Measurements from ENCODE around the gene TNFSF4.
"Not testable (repeated sequence)": the region's sequence is repeated elsewhere in the genome, so short reads cannot be mapped to it uniquely, and the experiment has no call there.

Gene TNFSF4

GRCh38 chr1:173234434-173234833 is 27.3 kb upstream of the TNFSF4 start:
- not testable (repeated sequence) for H3K4me1 ChIP-seq (ENCODE audit: control insufficient read depth, low read depth, low read length); H3K9me3 ChIP-seq (ENCODE audit: control insufficient read depth, low read depth, low read length); H3K36me3 ChIP-seq (ENCODE audit: control insufficient read depth, low read depth, low read length); H3K9ac ChIP-seq (ENCODE audit: low read length); H3K27me3 ChIP-seq (ENCODE audit: control insufficient read depth, insufficient read depth, low read length); H3K27ac ChIP-seq (ENCODE audit: low read length); H3K4me3 ChIP-seq (ENCODE audit: low read length)

- not testable (repeated sequence) for H3K27me3 ChIP-seq (ENCODE audit: control insufficient read depth, insufficient read depth, low read length); H3K4me1 ChIP-seq (ENCODE audit: control insufficient read depth, low read depth, low read length); H3K9ac ChIP-seq (ENCODE audit: low read length); H3K36me3 ChIP-seq (ENCODE audit: control insufficient read depth, low read depth, low read length); H3K27ac ChIP-seq (ENCODE audit: low read length); H3K4me3 ChIP-seq (ENCODE audit: low read length); H3K9me3 ChIP-seq (ENCODE audit: control insufficient read depth, low read depth, low read length)
Observed at GRCh38 chr1:173229031-173229430, 21.9 kb upstream of the TNFSF4 start.

DNA sequence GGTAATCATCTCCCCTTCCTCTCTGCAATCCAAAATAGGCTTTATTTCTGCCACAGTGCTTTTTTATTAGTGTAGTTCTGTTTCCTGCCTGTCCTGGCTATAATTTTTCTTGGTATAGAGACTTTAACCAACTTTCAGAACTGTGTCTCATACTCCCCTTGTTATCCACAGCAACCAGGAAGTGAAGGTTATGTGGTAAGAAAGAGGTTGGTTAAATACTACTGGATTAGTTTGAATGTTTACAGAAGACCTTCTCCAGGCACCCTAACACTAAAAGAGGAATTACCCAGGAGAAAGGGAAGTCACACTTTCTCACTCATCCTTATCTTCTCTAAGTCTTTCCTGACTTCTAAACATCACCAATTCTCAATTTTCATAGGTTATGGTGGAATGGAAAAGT is 17.8 kb upstream of the TNFSF4 start:
- no peak overlapping the region for H3K4me3 ChIP-seq (ENCODE audit: low read length)
- no peaks in the 10 kb centered on the region for H3K4me1 ChIP-seq (ENCODE audit: control insufficient read depth, low read depth, low read length)
- H3K27ac ChIP-seq (ENCODE audit: low read length): no peak overlapping the region
- no peaks in the 10 kb centered on the region for H3K9me3 ChIP-seq (ENCODE audit: control insufficient read depth, low read depth, low read length)
- H3K36me3 ChIP-seq (ENCODE audit: control insufficient read depth, low read depth, low read length): no peaks in the 10 kb centered on the region
- no peak overlapping the region for H3K9ac ChIP-seq (ENCODE audit: low read length)
- no peaks in the 10 kb centered on the region for H3K27me3 ChIP-seq (ENCODE audit: control insufficient read depth, insufficient read depth, low read length)

DNA sequence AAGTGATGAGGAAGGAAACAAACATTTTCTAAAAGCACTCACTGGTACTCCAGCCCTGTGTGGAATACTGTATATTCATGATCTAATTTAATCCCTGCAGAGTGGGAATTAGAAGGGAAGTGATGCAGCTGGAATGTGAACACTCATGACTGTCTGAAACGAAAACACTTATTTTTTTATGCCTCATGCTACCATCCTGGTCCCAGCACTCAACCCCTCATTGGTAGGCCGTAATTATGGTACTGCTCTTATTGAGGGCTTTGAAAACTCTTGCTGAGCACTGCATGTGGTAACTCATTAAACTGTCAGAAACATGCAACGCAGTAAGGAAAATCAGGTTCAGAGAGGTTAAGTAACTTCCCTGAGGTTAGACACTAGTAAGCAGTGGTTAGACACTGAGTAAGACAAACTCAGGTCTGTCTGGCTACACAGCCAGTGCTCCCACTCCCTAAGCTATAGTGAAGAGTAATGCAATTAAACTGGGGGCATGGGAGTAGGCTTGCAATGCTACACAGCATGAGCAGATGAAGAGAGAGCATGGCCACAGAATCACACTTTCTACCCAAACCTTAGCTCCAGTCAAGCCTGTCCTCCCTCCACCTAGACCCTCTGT is 17.3 kb upstream of the TNFSF4 start:
- Histone ChIP-seq H3K9ac (ENCODE audit: low read length) (no peak overlapping the region), H3K27me3 (ENCODE audit: control insufficient read depth, insufficient read depth, low read length) (no peaks in the 10 kb centered on the region), H3K4me3 (ENCODE audit: low read length) (no peak overlapping the region), H3K9me3 (ENCODE audit: control insufficient read depth, low read depth, low read length) (no peaks in the 10 kb centered on the region), H3K36me3 (ENCODE audit: control insufficient read depth, low read depth, low read length) (no peaks in the 10 kb centered on the region), H3K27ac (ENCODE audit: low read length) (no peak overlapping the region), H3K4me1 (ENCODE audit: control insufficient read depth, low read depth, low read length) (no peaks in the 10 kb centered on the region)

DNA sequence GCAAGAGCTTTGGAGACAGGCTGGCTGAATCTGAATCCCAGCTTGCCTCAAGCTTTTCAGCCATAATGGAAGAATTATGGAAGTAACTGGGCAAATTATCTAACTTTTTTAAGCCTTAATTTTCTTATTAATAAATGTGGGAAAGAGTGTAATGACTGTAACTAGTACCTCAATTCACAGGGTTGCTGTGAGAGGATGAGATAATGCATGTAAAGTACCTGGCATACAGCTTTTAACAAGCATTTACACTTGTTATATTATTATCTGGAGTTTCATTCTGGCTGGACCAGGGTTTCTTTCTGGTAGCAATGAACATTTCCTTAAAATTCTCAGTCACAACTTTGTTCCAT is 15.9 kb upstream of the TNFSF4 start:
- H3K9ac ChIP-seq (ENCODE audit: low read length): no peak overlapping the region
- H3K4me3 ChIP-seq (ENCODE audit: low read length): no peak overlapping the region

GRCh38 chr1:173222149-173223030 is 15.3 kb upstream of the TNFSF4 start:
- Histone ChIP-seq H3K4me1 (ENCODE audit: control insufficient read depth, low read depth, low read length) (no peaks in the 10 kb centered on the region), H3K27ac (ENCODE audit: low read length) (no peak overlapping the region), H3K36me3 (ENCODE audit: control insufficient read depth, low read depth, low read length) (no peaks in the 10 kb centered on the region), H3K4me3 (ENCODE audit: low read length) (no peak overlapping the region), H3K9me3 (ENCODE audit: control insufficient read depth, low read depth, low read length) (no peaks in the 10 kb centered on the region), H3K27me3 (ENCODE audit: control insufficient read depth, insufficient read depth, low read length) (no peaks in the 10 kb centered on the region), H3K9ac (ENCODE audit: low read length) (no peak overlapping the region)

More for the DNA sequence above, 15.9 kb upstream of the TNFSF4 start:
- Histone ChIP-seq H3K27ac (ENCODE audit: low read length) (no peak overlapping the region), H3K9me3 (ENCODE audit: control insufficient read depth, low read depth, low read length) (no peaks in the 10 kb centered on the region), H3K27me3 (ENCODE audit: control insufficient read depth, insufficient read depth, low read length) (no peaks in the 10 kb centered on the region), H3K4me1 (ENCODE audit: control insufficient read depth, low read depth, low read length) (no peaks in the 10 kb centered on the region), H3K36me3 (ENCODE audit: control insufficient read depth, low read depth, low read length) (no peaks in the 10 kb centered on the region)

GRCh38 chr1:173220157-173220556 is 13.0 kb upstream of the TNFSF4 start:
- H3K4me1 ChIP-seq (ENCODE audit: control insufficient read depth, low read depth, low read length): no peaks in the 10 kb centered on the region
- no peaks in the 10 kb centered on the region for H3K36me3 ChIP-seq (ENCODE audit: control insufficient read depth, low read depth, low read length)
- H3K9me3 ChIP-seq (ENCODE audit: control insufficient read depth, low read depth, low read length): no peaks in the 10 kb centered on the region
- H3K4me3 ChIP-seq (ENCODE audit: low read length): no peak overlapping the region
- no peaks in the 10 kb centered on the region for H3K27me3 ChIP-seq (ENCODE audit: control insufficient read depth, insufficient read depth, low read length)
- H3K9ac ChIP-seq (ENCODE audit: low read length): no peak overlapping the region
- no peak overlapping the region for H3K27ac ChIP-seq (ENCODE audit: low read length)

DNA sequence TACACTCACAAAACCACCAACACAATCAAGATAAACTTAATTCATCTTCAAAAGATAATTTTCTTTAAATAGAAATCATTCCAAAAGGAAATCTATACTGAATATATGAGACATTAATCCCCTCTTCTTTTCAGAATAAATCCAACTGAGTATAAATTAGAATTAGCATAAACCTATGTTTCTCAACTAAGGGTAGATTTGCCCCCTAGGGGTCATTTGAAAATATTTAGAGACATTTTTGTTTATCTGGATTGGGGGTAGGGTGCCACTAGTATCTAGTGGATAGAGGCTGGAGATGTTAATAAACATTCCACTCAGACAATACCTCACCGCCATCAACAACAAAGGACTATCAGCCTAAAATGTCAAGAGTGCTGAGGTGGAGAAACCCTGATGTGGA is 6.5 kb upstream of the TNFSF4 start:
- H3K4me3 ChIP-seq (ENCODE audit: low read length): no peak overlapping the region
- H3K9ac ChIP-seq (ENCODE audit: low read length): no peak overlapping the region
- no peak overlapping the region for H3K27ac ChIP-seq (ENCODE audit: low read length)
- H3K4me1 ChIP-seq (ENCODE audit: control insufficient read depth, low read depth, low read length): peaks cover 4% of the 10 kb centered on the region
- no peaks in the 10 kb centered on the region for H3K36me3 ChIP-seq (ENCODE audit: control insufficient read depth, low read depth, low read length)
- H3K27me3 ChIP-seq (ENCODE audit: control insufficient read depth, insufficient read depth, low read length): peaks cover 37% of the 10 kb centered on the region
- no peaks in the 10 kb centered on the region for H3K9me3 ChIP-seq (ENCODE audit: control insufficient read depth, low read depth, low read length)

DNA sequence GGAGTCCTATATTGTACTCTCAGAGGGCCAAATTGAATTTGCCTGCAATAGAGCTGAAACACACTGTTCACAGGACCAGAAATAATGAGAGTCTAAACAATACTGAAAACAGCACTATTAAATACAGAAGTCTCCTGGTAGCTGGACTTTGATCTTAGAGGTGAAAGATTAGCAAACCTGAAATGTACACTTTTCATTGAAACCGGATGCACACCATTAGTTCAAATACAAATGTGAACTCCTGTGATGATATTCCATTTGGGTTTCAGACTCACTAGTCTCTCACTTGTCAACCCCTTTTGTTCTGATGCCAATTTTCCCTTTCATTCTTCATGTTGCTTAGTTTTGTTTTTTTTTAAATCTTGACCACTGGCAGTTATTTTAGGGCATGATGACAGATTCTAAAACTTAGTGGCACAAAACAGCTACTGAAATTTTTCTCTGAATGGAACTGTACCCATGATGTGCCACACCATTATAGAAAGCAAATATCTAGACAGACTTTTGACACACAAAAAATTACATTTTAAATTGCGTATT is 5.9 kb upstream of the TNFSF4 start:
- Histone ChIP-seq H3K36me3 (ENCODE audit: control insufficient read depth, low read depth, low read length) (no peaks in the 10 kb centered on the region), H3K9ac (ENCODE audit: low read length) (no peak overlapping the region), H3K4me1 (ENCODE audit: control insufficient read depth, low read depth, low read length) (peaks cover 4% of the 10 kb centered on the region), H3K27ac (ENCODE audit: low read length) (no peak overlapping the region), H3K27me3 (ENCODE audit: control insufficient read depth, insufficient read depth, low read length) (peaks cover 37% of the 10 kb centered on the region), H3K9me3 (ENCODE audit: control insufficient read depth, low read depth, low read length) (no peaks in the 10 kb centered on the region), H3K4me3 (ENCODE audit: low read length) (no peak overlapping the region)

DNA sequence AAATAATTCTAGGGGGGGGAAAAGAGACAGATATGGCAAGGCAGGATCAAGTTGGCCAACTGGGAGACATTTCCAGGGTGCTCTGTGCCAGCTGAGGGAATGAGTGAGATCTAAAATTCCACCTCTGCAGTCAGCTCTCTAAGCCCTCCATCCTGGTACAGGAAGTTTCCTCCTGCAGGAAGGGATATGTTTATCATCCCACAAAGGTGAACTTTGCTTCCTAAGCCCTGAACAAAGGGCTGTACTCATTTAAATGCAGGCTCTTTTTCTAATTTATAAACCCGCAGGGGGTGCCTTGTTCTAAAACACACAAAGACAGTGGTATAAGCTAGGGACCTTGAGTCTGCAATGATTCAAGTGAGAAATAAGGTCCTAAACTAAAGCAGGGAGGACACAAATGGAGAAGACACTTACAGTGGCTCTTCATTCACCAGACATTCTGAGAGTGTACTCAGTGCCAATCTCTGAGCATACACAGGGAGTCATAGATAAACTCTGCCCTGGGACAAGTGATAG is 3.6 kb upstream of the TNFSF4 start:
- H3K9me3 ChIP-seq (ENCODE audit: control insufficient read depth, low read depth, low read length): no peaks in the 10 kb centered on the region
- H3K27me3 ChIP-seq (ENCODE audit: control insufficient read depth, insufficient read depth, low read length): peaks cover 37% of the 10 kb centered on the region
- peaks cover 4% of the 10 kb centered on the region for H3K4me1 ChIP-seq (ENCODE audit: control insufficient read depth, low read depth, low read length)
- H3K4me3 ChIP-seq (ENCODE audit: low read length): no peak overlapping the region
- H3K9ac ChIP-seq (ENCODE audit: low read length): no peak overlapping the region
- H3K36me3 ChIP-seq (ENCODE audit: control insufficient read depth, low read depth, low read length): no peaks in the 10 kb centered on the region
- no peak overlapping the region for H3K27ac ChIP-seq (ENCODE audit: low read length)

GRCh38 chr1:173210283-173210682 is 3.2 kb upstream of the TNFSF4 start:
- Histone ChIP-seq H3K27ac (ENCODE audit: low read length) (no peak overlapping the region), H3K4me1 (ENCODE audit: control insufficient read depth, low read depth, low read length) (peaks cover 4% of the 10 kb centered on the region), H3K9me3 (ENCODE audit: control insufficient read depth, low read depth, low read length) (no peaks in the 10 kb centered on the region), H3K36me3 (ENCODE audit: control insufficient read depth, low read depth, low read length) (no peaks in the 10 kb centered on the region), H3K27me3 (ENCODE audit: control insufficient read depth, insufficient read depth, low read length) (peaks cover 37% of the 10 kb centered on the region), H3K4me3 (ENCODE audit: low read length) (no peak overlapping the region), H3K9ac (ENCODE audit: low read length) (no peak overlapping the region)
